GM18517 (cell line): ENCODE results near the gene CDK15.
"Not testable (repeated sequence)": the region's sequence is repeated elsewhere in the genome, so short reads cannot be mapped to it uniquely, and the experiment has no call there.

Source experiments
- ATAC-seq: cut with Tn5 transposase; IDR thresholded peaks from one replicate; pipeline ENCODE4 v1.9.1; 2021; ENCODE audit warnings: mild to moderate bottlenecking, moderate library complexity; ENCODE audit not compliant: unreplicated experiment

The CDK15 gene

GRCh38 chr2:201806442-201807170 lies at the start of gene CDK15:
Gene CDK15, plus strand, starts transcription at chr2:201806537. Its CDS starts 128 bp downstream, at chr2:201806665.
- ATAC-seq: no peak

GRCh38 chr2:201758234-201758633 lies 48.1 kb upstream of the CDK15 start:
- no peak for ATAC-seq

GRCh38 chr2:201758873-201759272 lies 47.5 kb upstream of the CDK15 start:
- no peak for ATAC-seq

- peak; percentile 62 for ATAC-seq
Observed at GRCh38 chr2:201759567-201759966, 46.8 kb upstream of the CDK15 start.

- ATAC-seq: no peak
Observed at GRCh38 chr2:201761101-201761500, 45.2 kb upstream of the CDK15 start.

- ATAC-seq: not testable (repeated sequence)
Observed at GRCh38 chr2:201764469-201764868, 41.9 kb upstream of the CDK15 start.

- ATAC-seq: no peak
Observed at GRCh38 chr2:201765799-201766198, 40.5 kb upstream of the CDK15 start.

GRCh38 chr2:201768918-201769317 lies 37.4 kb upstream of the CDK15 start:
- ATAC-seq: no peak

- no peak for ATAC-seq
Observed at GRCh38 chr2:201769666-201770373, 36.5 kb upstream of the CDK15 start.

- no peak for ATAC-seq
Observed at GRCh38 chr2:201773990-201774389, 32.3 kb upstream of the CDK15 start.

- no peak for ATAC-seq
Observed at GRCh38 chr2:201774546-201774945, 31.8 kb upstream of the CDK15 start.

- ATAC-seq: no peak
Observed at GRCh38 chr2:201775326-201775725, 31.0 kb upstream of the CDK15 start.

GRCh38 chr2:201777043-201777442 lies 29.3 kb upstream of the CDK15 start:
- no peak for ATAC-seq

- no peak for ATAC-seq
Observed at GRCh38 chr2:201777869-201778268, 28.5 kb upstream of the CDK15 start.

- no peak for ATAC-seq
Observed at GRCh38 chr2:201779901-201780673, 26.2 kb upstream of the CDK15 start.

- peak; percentile 88 for ATAC-seq
Observed at GRCh38 chr2:201780674-201781493, 25.5 kb upstream of the CDK15 start, which contains the start of gene ALS2. Gene ALS2, minus strand, starts transcription at chr2:201780933. Its CDS starts 12,048 bp downstream, at chr2:201768885.

GRCh38 chr2:201781557-201782051 lies 24.7 kb upstream of the CDK15 start:
- ATAC-seq: peak; percentile 20

GRCh38 chr2:201784563-201784962 lies 21.8 kb upstream of the CDK15 start:
- ATAC-seq: no peak

- no peak for ATAC-seq
Observed at GRCh38 chr2:201785135-201785534, 21.2 kb upstream of the CDK15 start.

- ATAC-seq: no peak
Observed at GRCh38 chr2:201786471-201786870, 19.9 kb upstream of the CDK15 start.
